H1 (cell line): ENCODE results near the gene CSNK1A1. TPM values are rescaled to one million over a fixed set of nuclear protein-coding genes. Genes with fewer than 3 reads are reported as not detected.

ENCODE experiments used
- JUND ChIP-seq: IDR thresholded peaks from 2 replicates; pipeline ENCODE4 v1.6.1; 2011; ENCODE audit warnings: mild to moderate bottlenecking, improper control_type of control experiment, low read length
- PHF8 ChIP-seq: fragments of 200-600 bp; sonication (generic); conservative IDR thresholded peaks from 2 replicates; pipeline ENCODE4 v1.7.1; 2012; ENCODE audit warnings: low read depth, mild to moderate bottlenecking, inconsistent platforms, low read length, moderate library complexity
- polyA plus RNA-seq, 7 experiments: library from polyadenylated mRNA; depleted of rRNA in 3 of 7; stranded (reverse) in 5 of 7; unstranded in 2 of 7; fragments of >200 nt in 5 of 7; fragments of 200-250 nt in 2 of 7; gene quantifications; 1 replicate in 5 of 7; 2 replicates in 1 of 7; 4 replicates in 1 of 7; pipeline versions ENCODE4 v1.2.1 to v1.2.3, GENCODE V29; 2011 to 2013; ENCODE audit warnings: missing spikeins in 2 of 7, mixed read lengths in 2 of 7
- total RNA-seq: library from RNA; stranded (reverse); fragmentation: NEBNext Ultra II Directional; extraction: Animal tissue kit (Norgen Biotek cat#: 25700); gene quantifications from 2 replicates; pipeline ENCODE4 v1.2.1, GENCODE V29; 2021

CSNK1A1 gene
- total and polyA plus RNA-seq, 2 of the 8 experiments (the other 6 are each of a cell fraction or from before 2014, with no cell fraction given): 61.2 to 244 TPM

GRCh38 chr5:149497357-149497756 is 53.9 kb downstream of the CSNK1A1 start (continued):
- TF ChIP-seq PHF8 (no peak), JUND (no peak)
